IMR-90 (cell line): Measurements from ENCODE around the gene ZNF219. TPM values are rescaled to one million over a fixed set of nuclear protein-coding genes. Genes with fewer than 3 reads are reported as not detected.
A peak's percentile ranks its signal among the peaks of the same experiment; 100 is the strongest.

ENCODE experiments used
- ATAC-seq: fragments of 200-7000 bp; cut with Tn5 transposase; 2 replicates; pipeline ENCODE4 v1.9.1; 2020; ENCODE audit warnings: low read depth, mild to moderate bottlenecking, moderate library complexity
- BruUV-seq: library from RNA; stranded (reverse); fragments of 400-500 nt; replicated peaks from 2 replicates; lab custom pipeline; 2021; lab: Mats Ljungman, UMichigan
- CTCF ChIA-PET: fragments of 300-600 bp; formaldehyde crosslinking; extraction: SDS; loops from one replicate; lab custom pipeline; 2021; ENCODE audit warnings: antibody characterized with exemption; lab: Yijun Ruan, JAX
- POLR2A ChIA-PET: fragments of 300-600 bp; sonication (Branson Sonifier 250); formaldehyde crosslinking; loops from one replicate; lab custom pipeline; 2022; ENCODE audit warnings: antibody characterized with exemption; ENCODE audit not compliant: unreplicated experiment; lab: Charles Lee
- DNase-seq: peaks from one replicate; pipeline ENCODE4 v3.0.0; 2013
- H2AFZ ChIP-seq: replicated peaks from 2 replicates; pipeline ENCODE3; 2013; ENCODE audit warnings: low read length, mild to moderate bottlenecking; ENCODE audit not compliant: poor library complexity
- H2AK5ac ChIP-seq: 2 replicates; pipeline ENCODE4 v1.6.1; 2013; ENCODE audit warnings: low read depth, low read length, inconsistent platforms
- H2AK9ac ChIP-seq: replicated peaks from 2 replicates; pipeline ENCODE3; 2013; ENCODE audit warnings: mild to moderate bottlenecking, low read depth, low read length, moderate library complexity; ENCODE audit not compliant: poor library complexity
- H2BK120ac ChIP-seq: 2 replicates; pipeline ENCODE4 v1.6.1; 2013; ENCODE audit warnings: low read depth, low read length, inconsistent platforms
- H2BK15ac ChIP-seq: 3 replicates; pipeline ENCODE4 v1.6.1; 2013; ENCODE audit warnings: low read depth, low read length, inconsistent platforms
- H2BK20ac ChIP-seq: 2 replicates; pipeline ENCODE4 v1.6.1; 2013; ENCODE audit warnings: low read depth, mild to moderate bottlenecking, inconsistent platforms, low read length, moderate library complexity
- H2BK5ac ChIP-seq: 2 replicates; pipeline ENCODE4 v1.6.1; 2013; ENCODE audit warnings: mild to moderate bottlenecking, low read depth, low read length, inconsistent platforms; ENCODE audit not compliant: poor library complexity, severe bottlenecking
- H3K14ac ChIP-seq: replicated peaks from 2 replicates; pipeline ENCODE4 v1.6.1; 2013; ENCODE audit warnings: low read depth, low read length, inconsistent platforms
- H3K18ac ChIP-seq: 2 replicates; pipeline ENCODE4 v1.6.1; 2013; ENCODE audit warnings: low read depth, low read length, control low read depth
- H3K23ac ChIP-seq: 2 replicates; pipeline ENCODE4 v1.6.1; 2013; ENCODE audit warnings: low read depth, low read length, inconsistent platforms
- H3K27ac ChIP-seq: 2 replicates; pipeline ENCODE4 v1.5.1; 2013; ENCODE audit warnings: mild to moderate bottlenecking, control low read depth, low read length; ENCODE audit not compliant: insufficient read depth
- H3K27me3 ChIP-seq: 2 replicates; pipeline ENCODE4 v1.6.1; 2013; ENCODE audit warnings: low read length; ENCODE audit not compliant: control insufficient read depth, insufficient read depth
- H3K36me3 ChIP-seq: 2 replicates; pipeline ENCODE4 v1.6.1; 2013; ENCODE audit warnings: low read length, mixed read lengths; ENCODE audit not compliant: control insufficient read depth, insufficient read depth
- H3K4ac ChIP-seq: 2 replicates; pipeline ENCODE4 v1.6.1; 2013; ENCODE audit warnings: low read depth, low read length, inconsistent platforms
- H3K4me1 ChIP-seq: 2 replicates; pipeline ENCODE4 v1.6.1; 2013; ENCODE audit warnings: low read length, mixed read lengths; ENCODE audit not compliant: control insufficient read depth, insufficient read depth
- H3K4me2 ChIP-seq: 2 replicates; pipeline ENCODE4 v1.6.1; 2013; ENCODE audit warnings: low read depth, mild to moderate bottlenecking, control low read depth, low read length, moderate library complexity
- H3K4me3 ChIP-seq: 2 replicates; pipeline ENCODE4 v1.5.1; 2013; ENCODE audit warnings: low read depth, mild to moderate bottlenecking, control low read depth, low read length, moderate library complexity; ENCODE audit not compliant: insufficient read depth
- H3K56ac ChIP-seq: 2 replicates; pipeline ENCODE4 v1.6.1; 2013; ENCODE audit warnings: low read length, inconsistent platforms; ENCODE audit not compliant: insufficient read depth; ENCODE audit errors: extremely low read depth
- H3K79me1 ChIP-seq, 2 experiments: 2 replicates each; pipeline ENCODE4 v1.6.1; 2013; ENCODE audit warnings: low read length in 2 of 2, inconsistent platforms in 1 of 2, low read depth in 1 of 2
- H3K9ac ChIP-seq: 2 replicates; pipeline ENCODE4 v1.6.1; 2013; ENCODE audit warnings: low read depth, low read length, control low read depth
- H3K9me1 ChIP-seq: 2 replicates; pipeline ENCODE4 v1.6.1; 2013; ENCODE audit warnings: low read length, inconsistent platforms; ENCODE audit not compliant: insufficient read depth
- H3K9me3 ChIP-seq: 2 replicates; pipeline ENCODE4 v1.6.1; 2013; ENCODE audit warnings: low read length; ENCODE audit not compliant: control insufficient read depth, insufficient read depth
- H4K20me1 ChIP-seq: 2 replicates; pipeline ENCODE4 v1.6.1; 2013; ENCODE audit warnings: low read length, inconsistent platforms; ENCODE audit not compliant: insufficient read depth
- H4K5ac ChIP-seq: 2 replicates; pipeline ENCODE4 v1.6.1; 2013; ENCODE audit warnings: mild to moderate bottlenecking, low read depth, low read length, control low read depth
- H4K8ac ChIP-seq, 2 experiments: 2 replicates each; pipeline ENCODE4 v1.6.1; 2013; ENCODE audit warnings: low read depth in 2 of 2, low read length in 2 of 2, control low read depth in 1 of 2, inconsistent platforms in 1 of 2
- H4K91ac ChIP-seq: 2 replicates; pipeline ENCODE4 v1.6.1; 2013; ENCODE audit warnings: low read depth, low read length, inconsistent platforms; ENCODE audit not compliant: insufficient read depth
- BHLHE40 ChIP-seq: fragments of 150-350 bp; IDR thresholded peaks from 2 replicates; pipeline ENCODE4 v1.6.1; 2016; ENCODE audit warnings: mild to moderate bottlenecking, low read depth, low read length
- CEBPB ChIP-seq: IDR thresholded peaks from 2 replicates; pipeline ENCODE4 v1.6.1; 2012; ENCODE audit warnings: low read depth, low read length, improper control_type of control experiment
- CHD1 ChIP-seq: IDR thresholded peaks from 2 replicates; pipeline ENCODE4 v1.6.1; 2012; ENCODE audit warnings: low read depth, low read length, improper control_type of control experiment
- CTCF ChIP-seq: conservative IDR thresholded peaks from 2 replicates; pipeline ENCODE4 v1.5.1; 2012; ENCODE audit warnings: mild to moderate bottlenecking, low read depth, low read length, improper control_type of control experiment
- ELK1 ChIP-seq: fragments of 150-350 bp; IDR thresholded peaks from 2 replicates; pipeline ENCODE4 v1.6.1; 2016; ENCODE audit warnings: low read depth, mild to moderate bottlenecking, low read length, moderate library complexity, borderline replicate concordance
- FOS ChIP-seq: fragments of 150-350 bp; IDR thresholded peaks from 2 replicates; pipeline ENCODE4 v1.6.1; 2016; ENCODE audit warnings: low read depth, low read length
- MAFK ChIP-seq: IDR thresholded peaks from 2 replicates; pipeline ENCODE4 v1.6.1; 2012; ENCODE audit warnings: low read depth, low read length, improper control_type of control experiment
- MAZ ChIP-seq: IDR thresholded peaks from 2 replicates; pipeline ENCODE4 v1.6.1; 2012; ENCODE audit warnings: low read depth, mild to moderate bottlenecking, low read length, improper control_type of control experiment, moderate library complexity, borderline replicate concordance
- MXI1 ChIP-seq: IDR thresholded peaks from 2 replicates; pipeline ENCODE4 v1.6.1; 2012; ENCODE audit warnings: low read depth, mild to moderate bottlenecking, low read length, moderate library complexity, borderline replicate concordance
- RAD21 ChIP-seq: IDR thresholded peaks from 2 replicates; pipeline ENCODE4 v1.6.1; 2012; ENCODE audit warnings: low read length, improper control_type of control experiment
- RCOR1 ChIP-seq: IDR thresholded peaks from 2 replicates; pipeline ENCODE4 v1.6.1; 2012; ENCODE audit warnings: mild to moderate bottlenecking, low read length, improper control_type of control experiment; ENCODE audit not compliant: insufficient replicate concordance
- RFX5 ChIP-seq: IDR thresholded peaks from 2 replicates; pipeline ENCODE4 v1.8.0; 2012; ENCODE audit warnings: low read depth, mild to moderate bottlenecking, low read length, moderate library complexity
- USF2 ChIP-seq: fragments of 150-350 bp; IDR thresholded peaks from 2 replicates; pipeline ENCODE4 v1.6.1; 2017; ENCODE audit warnings: mild to moderate bottlenecking, antibody characterized with exemption, low read length, low read depth
- WGBS, 2 experiments: methylation state at CpG; one replicate each; pipeline versions ENCODE4 v1.1.5 to v1.1.7; 2013; ENCODE audit warnings: missing lambda C conversion rate in 2 of 2; ENCODE audit not compliant: insufficient read length in 1 of 2; ENCODE audit errors: extremely low coverage in 2 of 2; 5-methylcytosine and 5-hydroxymethylcytosine counted together
- dilution Hi-C: fragments of 300-500 bp; cut with HindIII; formaldehyde crosslinking; loops from one replicate; pipeline ENCODE4 v1.14.3; 2018; ENCODE audit warnings: low sequenced_read_pairs; ENCODE audit not compliant: unreplicated experiment
- in situ Hi-C: fragments of 300-500 bp; cut with MboI; formaldehyde crosslinking; loops from 3 replicates; pipeline ENCODE4 v1.14.3; 2019; ENCODE audit warnings: low sequenced_read_pairs, inconsistent platforms, mixed read lengths
- intact Hi-C: fragments of 100-400 bp; cut with micrococcal nuclease; formaldehyde crosslinking; loops from 2 replicates; pipeline ENCODE4 v1.10.0; 2022
- polyA plus RNA-seq, 3 experiments: library from polyadenylated mRNA; depleted of rRNA; stranded (reverse); fragments of >200 nt; gene quantifications; 2 replicates each; pipeline ENCODE4 v1.2.3, GENCODE V29; 2012; ENCODE audit warnings: low replicate concordance in 1 of 3
- total RNA-seq: library from RNA; depleted of rRNA; stranded (reverse); fragments of >200 nt; gene quantifications from 2 replicates; pipeline ENCODE4 v1.2.3, GENCODE V29; 2012

Gene ZNF219
- total and polyA plus RNA-seq, 2 of the 4 experiments (the other 2 are of a cell fraction), result 0.90 to 3.8 TPM

GRCh38 chr14:21066882-21067502, 31.5 kb downstream of the ZNF219 start (continued):
- TF ChIP-seq USF2, result no peak

GRCh38 chr14:21063479-21063878, 35.0 kb downstream of the ZNF219 start:
- Histone ChIP-seq H3K23ac (no peak overlapping the region), H3K4me3 (no peak overlapping the region), H2BK120ac (no peak overlapping the region), H3K36me3 (no peaks in the 10 kb centered on the region), H3K9ac (no peak overlapping the region), H3K4me2 (no peak overlapping the region), H3K56ac (no peak overlapping the region), H3K4ac (no peak overlapping the region), H4K5ac (no peak overlapping the region), H2BK20ac (no peak overlapping the region), H3K9me1 (peaks cover 3% of the 10 kb centered on the region; the same call in 1 of the 2 replicates), H3K27me3 (no peaks in the 10 kb centered on the region), H4K91ac (no peak overlapping the region), H2AK5ac (no peak overlapping the region), H2AFZ (no peak overlapping the region), H2AK9ac (no peak overlapping the region), H3K18ac (no peak overlapping the region), H3K79me1 (no peaks in the 10 kb centered on the region), H2BK5ac (no peak overlapping the region), H3K27ac (no peak overlapping the region), H3K14ac (no peak overlapping the region), H2BK15ac (no peak overlapping the region), H4K20me1 (no peaks in the 10 kb centered on the region), H3K4me1 (no peaks in the 10 kb centered on the region; the same call in 1 of the 2 replicates), H3K9me3 (no peaks in the 10 kb centered on the region), H4K8ac (no peak overlapping the region)
- ChIA-PET CTCF (interaction anchor here (0.7 to 2.1 kb wide), 6 partner anchors 29 to 49 kb away, joined by 3 to 8 read pairs (median 4); no protein-coding TSS in a partner anchor), POLR2A (no interaction called here)
- in situ Hi-C loops (no loop called here), intact Hi-C loops (no loop called here), dilution Hi-C loops (no loop called here)
- DNase-seq (peak; percentile 86), ATAC-seq (peak; percentile 87)
- no TSS peak for BruUV-seq
- 33% methylated on average over 2 of the region's 3 CpGs; no CpG with 5 or more reads in 1 of the 2 experiments for WGBS, 2 experiments
- no peak for TF ChIP-seq RCOR1
- no peak; the same call in 1 of the 2 replicates for TF ChIP-seq RAD21
- TF ChIP-seq FOS, result no peak
- no peak for TF ChIP-seq MXI1
- no peak for TF ChIP-seq CTCF
- TF ChIP-seq CEBPB, result no peak
- TF ChIP-seq BHLHE40, result no peak
- no peak for TF ChIP-seq RFX5
- no peak for TF ChIP-seq MAZ
- TF ChIP-seq CHD1, result no peak
- no peak for TF ChIP-seq ELK1
- no peak for TF ChIP-seq MAFK
